H9 (cell line): ENCODE results near the gene AGAP5. TPM values are rescaled to one million over a fixed set of nuclear protein-coding genes. Genes with fewer than 3 reads are reported as not detected.

Experiments used
- DNase-seq: peaks from one replicate; pipeline ENCODE4 v3.0.0-alpha.2; 2017
- H2AFZ ChIP-seq: one replicate; pipeline ENCODE4 v1.6.1; 2013; ENCODE audit warnings: mild to moderate bottlenecking, low read length, control low read depth, moderate library complexity
- H2AK5ac ChIP-seq: 2 replicates; pipeline ENCODE4 v1.6.1; 2013; ENCODE audit warnings: low read length, control low read depth, mixed read lengths; ENCODE audit not compliant: insufficient read length
- H2BK120ac ChIP-seq: one replicate; pipeline ENCODE4 v1.6.1; 2013; ENCODE audit warnings: low read depth, mild to moderate bottlenecking, low read length, control low read depth, inconsistent platforms; ENCODE audit not compliant: poor library complexity, severe bottlenecking
- H2BK12ac ChIP-seq: 2 replicates; pipeline ENCODE4 v1.6.1; 2013; ENCODE audit warnings: low read length, control low read depth, mixed read lengths, low read depth; ENCODE audit not compliant: insufficient read length
- H2BK15ac ChIP-seq: 2 replicates; pipeline ENCODE4 v1.6.1; 2013; ENCODE audit warnings: low read depth, low read length, control low read depth
- H2BK20ac ChIP-seq: one replicate; pipeline ENCODE4 v1.6.1; 2013; ENCODE audit warnings: low read depth, mild to moderate bottlenecking, low read length, control low read depth, inconsistent platforms; ENCODE audit not compliant: poor library complexity, severe bottlenecking
- H2BK5ac ChIP-seq: 2 replicates; pipeline ENCODE4 v1.6.1; 2013; ENCODE audit warnings: low read length, control low read depth, mixed read lengths; ENCODE audit not compliant: insufficient read length
- H3K14ac ChIP-seq: 2 replicates; pipeline ENCODE4 v1.6.1; 2013; ENCODE audit warnings: low read length, control low read depth; ENCODE audit not compliant: insufficient read depth
- H3K18ac ChIP-seq: 2 replicates; pipeline ENCODE4 v1.6.1; 2013; ENCODE audit warnings: low read depth, mild to moderate bottlenecking, mixed read lengths, low read length, control low read depth; ENCODE audit not compliant: insufficient read length
- H3K23ac ChIP-seq: 2 replicates; pipeline ENCODE4 v1.6.1; 2013; ENCODE audit warnings: low read length, control low read depth, mixed read lengths, low read depth; ENCODE audit not compliant: insufficient read length
- H3K23me2 ChIP-seq: 2 replicates; pipeline ENCODE4 v1.6.1; 2013; ENCODE audit warnings: low read depth, mild to moderate bottlenecking, mixed read lengths, low read length, control low read depth; ENCODE audit not compliant: insufficient read length, poor library complexity, severe bottlenecking
- H3K27ac ChIP-seq: 2 replicates; pipeline ENCODE4 v1.5.1; 2013; ENCODE audit warnings: low read length, control low read depth, mixed read lengths, low read depth; ENCODE audit not compliant: insufficient read length
- H3K27me3 ChIP-seq: 2 replicates; pipeline ENCODE4 v1.6.1; 2013; ENCODE audit warnings: low read length, control low read depth, inconsistent platforms; ENCODE audit not compliant: insufficient read depth
- H3K4ac ChIP-seq: 2 replicates; pipeline ENCODE4 v1.6.1; 2013; ENCODE audit warnings: low read depth, mild to moderate bottlenecking, control low read depth, inconsistent platforms, low read length, moderate library complexity
- H3K4me1 ChIP-seq: 2 replicates; pipeline ENCODE4 v1.6.1; 2013; ENCODE audit warnings: low read length, control low read depth, inconsistent platforms; ENCODE audit not compliant: insufficient read depth
- H3K4me2 ChIP-seq: 2 replicates; pipeline ENCODE4 v1.6.1; 2013; ENCODE audit warnings: low read length, control low read depth, mixed read lengths; ENCODE audit not compliant: insufficient read length, insufficient read depth
- H3K56ac ChIP-seq: 2 replicates; pipeline ENCODE4 v1.6.1; 2013; ENCODE audit warnings: low read depth, mild to moderate bottlenecking, mixed read lengths, low read length, control low read depth; ENCODE audit not compliant: insufficient read length
- H3K79me1 ChIP-seq: 2 replicates; pipeline ENCODE4 v1.6.1; 2013; ENCODE audit warnings: low read depth, mild to moderate bottlenecking, moderate library complexity, low read length, control low read depth, inconsistent platforms; ENCODE audit not compliant: insufficient read depth, poor library complexity, severe bottlenecking
- H3K79me2 ChIP-seq: 2 replicates; pipeline ENCODE4 v1.6.1; 2013; ENCODE audit warnings: low read length, control low read depth, inconsistent platforms; ENCODE audit not compliant: insufficient read depth
- H3K9ac ChIP-seq: 2 replicates; pipeline ENCODE4 v1.6.1; 2013; ENCODE audit warnings: low read length, control low read depth, mixed read lengths; ENCODE audit not compliant: insufficient read length; ENCODE audit errors: extremely low read depth
- H3K9me3 ChIP-seq: one replicate; pipeline ENCODE4 v1.6.1; 2013; ENCODE audit warnings: low read depth, low read length, inconsistent platforms; ENCODE audit not compliant: control insufficient read depth
- H3T11ph ChIP-seq: one replicate; pipeline ENCODE4 v1.6.1; 2013; ENCODE audit warnings: mild to moderate bottlenecking, low read length, control low read depth, inconsistent platforms
- H4K20me1 ChIP-seq: one replicate; pipeline ENCODE4 v1.6.1; 2013; ENCODE audit not compliant: control insufficient read depth, insufficient read length, insufficient read depth
- H4K5ac ChIP-seq: 2 replicates; pipeline ENCODE4 v1.6.1; 2013; ENCODE audit warnings: low read depth, mild to moderate bottlenecking, mixed read lengths, low read length, control low read depth; ENCODE audit not compliant: insufficient read length
- H4K8ac ChIP-seq: replicated peaks from 2 replicates; pipeline ENCODE4 v1.6.1; 2013; ENCODE audit warnings: low read length, control low read depth, mixed read lengths, low read depth; ENCODE audit not compliant: insufficient read length
- H4K91ac ChIP-seq: 2 replicates; pipeline ENCODE4 v1.6.1; 2013; ENCODE audit warnings: low read depth, mild to moderate bottlenecking, moderate library complexity, mixed read lengths, low read length, control low read depth; ENCODE audit not compliant: insufficient read length
- H3K27ac Mint-ChIP-seq, 3 experiments: 2 replicates in 2 of 3; 3 replicates in 1 of 3; pipeline ENCODE4 v1.8.0; 2020 to 2021; ENCODE audit warnings: mixed read lengths in 3 of 3, mild to moderate bottlenecking in 1 of 3, moderate library complexity in 1 of 3
- H3K27me3 Mint-ChIP-seq: 2 replicates; pipeline ENCODE4 v1.8.0; 2021; ENCODE audit warnings: low read depth, mild to moderate bottlenecking, moderate library complexity, mixed read lengths
- H3K36me3 Mint-ChIP-seq, 3 experiments: 2 replicates in 2 of 3; 3 replicates in 1 of 3; pipeline ENCODE4 v1.8.0; 2020 to 2021; ENCODE audit warnings: low read depth in 3 of 3, mixed read lengths in 3 of 3; ENCODE audit not compliant: insufficient read depth in 1 of 3
- H3K4me1 Mint-ChIP-seq, 2 experiments: 2 replicates each; pipeline ENCODE4 v1.8.0; 2020; ENCODE audit warnings: mixed read lengths in 2 of 2
- H3K4me3 Mint-ChIP-seq, 2 experiments: 2 replicates in 1 of 2; 3 replicates in 1 of 2; pipeline ENCODE4 v1.8.0; 2020 to 2021; ENCODE audit warnings: mild to moderate bottlenecking in 2 of 2, mixed read lengths in 2 of 2, moderate library complexity in 1 of 2
- H3K9me3 Mint-ChIP-seq, 2 experiments: 2 replicates in 1 of 2; 3 replicates in 1 of 2; pipeline ENCODE4 v1.8.0; 2020; ENCODE audit warnings: mild to moderate bottlenecking in 2 of 2, mixed read lengths in 2 of 2, moderate library complexity in 1 of 2
- WGBS: extraction: QIAGEN DNeasy Blood & Tissue Kit; methylation state at CpG from one replicate; pipeline ENCODE4 v1.1.7; 2013; ENCODE audit warnings: missing lambda C conversion rate, low lambda C conversion rate, mixed read lengths; ENCODE audit not compliant: insufficient read length; ENCODE audit errors: extremely low coverage; 5-methylcytosine and 5-hydroxymethylcytosine counted together
- total RNA-seq: library from RNA; stranded (reverse); gene quantifications from 2 replicates; pipeline ENCODE4 v1.2.1, GENCODE V29; 2021
- TF ChIP-seq, protein P1 (sequence below): fragments of 200-600 bp; sonication (generic); conservative IDR thresholded peaks from 3 replicates; pipeline ENCODE4 v1.8.0; 2021; ENCODE audit warnings: antibody characterized with exemption, mild to moderate bottlenecking

Gene AGAP5
- total RNA-seq, 1 experiment from 2014 or later, result 5.2 TPM

DNA sequence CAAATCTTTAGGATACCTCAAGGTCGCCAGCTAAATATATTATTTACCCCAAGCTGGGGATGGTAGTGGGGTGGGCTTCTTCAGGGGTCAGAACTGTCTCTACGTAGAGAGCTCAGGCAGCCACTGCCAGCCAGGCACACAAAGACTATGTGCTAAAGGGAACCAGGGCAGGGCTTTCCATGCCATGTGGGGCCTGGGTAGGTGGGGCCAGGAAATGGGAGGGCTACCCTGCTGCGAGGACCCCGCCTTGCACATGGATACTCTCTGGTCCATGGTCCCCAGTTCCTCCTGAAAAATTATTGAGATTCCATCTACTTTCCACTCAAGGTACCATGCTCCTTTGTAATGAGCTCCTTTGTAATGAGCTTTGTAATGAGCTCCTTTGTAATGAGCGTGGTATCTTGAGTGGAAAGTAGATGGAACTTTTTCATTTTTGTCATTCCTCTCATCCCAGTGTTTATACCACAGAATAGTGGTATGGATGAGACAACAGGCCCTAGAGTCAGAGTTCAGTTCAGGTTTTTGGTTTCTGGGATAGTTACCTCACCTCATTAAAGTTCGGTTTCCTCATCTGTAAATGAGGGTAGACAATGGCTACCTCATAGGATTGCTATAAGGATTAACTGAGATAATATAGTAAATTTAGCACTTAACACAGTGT, 47.9 kb downstream of the AGAP5 start:
- no peak overlapping the region for H4K91ac ChIP-seq
- H2AFZ ChIP-seq, result no peak overlapping the region
- Mint-ChIP-seq H3K27ac (no peak overlapping the region), H3K4me1 (peaks cover 16 to 22% of the 10 kb centered on the region in 2 experiments), H3K9me3 (no peaks in the 10 kb centered on the region), H3K27me3 (peaks cover 2% of the 10 kb centered on the region), H3K36me3 (no peaks in the 10 kb centered on the region), H3K4me3 (no peak overlapping the region)
- no peaks in the 10 kb centered on the region for H3K79me2 ChIP-seq
- TF ChIP-seq, protein P1, sequence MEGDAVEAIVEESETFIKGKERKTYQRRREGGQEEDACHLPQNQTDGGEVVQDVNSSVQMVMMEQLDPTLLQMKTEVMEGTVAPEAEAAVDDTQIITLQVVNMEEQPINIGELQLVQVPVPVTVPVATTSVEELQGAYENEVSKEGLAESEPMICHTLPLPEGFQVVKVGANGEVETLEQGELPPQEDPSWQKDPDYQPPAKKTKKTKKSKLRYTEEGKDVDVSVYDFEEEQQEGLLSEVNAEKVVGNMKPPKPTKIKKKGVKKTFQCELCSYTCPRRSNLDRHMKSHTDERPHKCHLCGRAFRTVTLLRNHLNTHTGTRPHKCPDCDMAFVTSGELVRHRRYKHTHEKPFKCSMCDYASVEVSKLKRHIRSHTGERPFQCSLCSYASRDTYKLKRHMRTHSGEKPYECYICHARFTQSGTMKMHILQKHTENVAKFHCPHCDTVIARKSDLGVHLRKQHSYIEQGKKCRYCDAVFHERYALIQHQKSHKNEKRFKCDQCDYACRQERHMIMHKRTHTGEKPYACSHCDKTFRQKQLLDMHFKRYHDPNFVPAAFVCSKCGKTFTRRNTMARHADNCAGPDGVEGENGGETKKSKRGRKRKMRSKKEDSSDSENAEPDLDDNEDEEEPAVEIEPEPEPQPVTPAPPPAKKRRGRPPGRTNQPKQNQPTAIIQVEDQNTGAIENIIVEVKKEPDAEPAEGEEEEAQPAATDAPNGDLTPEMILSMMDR, result no peak
- no peak for DNase-seq
- H2BK120ac ChIP-seq, result no peak overlapping the region
- H3K4me2 ChIP-seq, result no peak overlapping the region
- H3K4me1 ChIP-seq, result peaks cover 3% of the 10 kb centered on the region; the same call in 1 of the 2 replicates
- H3K79me1 ChIP-seq, result no peaks in the 10 kb centered on the region
- H3T11ph ChIP-seq, result no peak overlapping the region
- H3K9ac ChIP-seq, result no peak overlapping the region
- no peak overlapping the region for H3K4ac ChIP-seq
- no peak overlapping the region for H2BK20ac ChIP-seq
- WGBS, result no CpG with 5 or more reads among the region's 6 CpGs
- H2BK12ac ChIP-seq, result no peak overlapping the region
- H4K20me1 ChIP-seq, result no peaks in the 10 kb centered on the region
- H2BK5ac ChIP-seq, result no peak overlapping the region
- no peak overlapping the region for H3K27ac ChIP-seq
- no peak overlapping the region for H2AK5ac ChIP-seq
- no peak overlapping the region for H3K23ac ChIP-seq
- H3K56ac ChIP-seq, result no peak overlapping the region
- no peak overlapping the region for H3K18ac ChIP-seq
- no peak overlapping the region for H2BK15ac ChIP-seq
- no peak overlapping the region for H4K5ac ChIP-seq
- no peaks in the 10 kb centered on the region for H3K27me3 ChIP-seq
- H3K23me2 ChIP-seq, result peaks cover 4% of the 10 kb centered on the region
- H3K14ac ChIP-seq, result no peak overlapping the region
- H3K9me3 ChIP-seq, result no peaks in the 10 kb centered on the region
- H4K8ac ChIP-seq, result no peak overlapping the region
